GM12878 (cell line): Measurements from ENCODE around the gene FUS. TPM values are rescaled to one million over a fixed set of nuclear protein-coding genes. Genes with fewer than 3 reads are reported as not detected.

ENCODE experiments used
- BHLHE40 ChIP-seq, 2 experiments: fragments of 450-650 bp in 1 of 2; IDR thresholded peaks; 2 replicates each; pipeline ENCODE4 v1.6.1; 2011 to 2017; ENCODE audit warnings: low read depth in 2 of 2, borderline replicate concordance in 1 of 2, improper control_type of control experiment in 1 of 2, low read length in 1 of 2, mild to moderate bottlenecking in 1 of 2
- CEBPZ ChIP-seq: fragments of 150-350 bp; IDR thresholded peaks from 2 replicates; pipeline ENCODE4 v1.6.1; 2016; ENCODE audit warnings: low read depth, low read length
- CREM ChIP-seq: IDR thresholded peaks from 2 replicates; pipeline ENCODE4 v1.6.1; 2014; ENCODE audit warnings: antibody characterized with exemption, low read depth
- ELK1 ChIP-seq: IDR thresholded peaks from 2 replicates; pipeline ENCODE4 v1.6.1; 2012; ENCODE audit warnings: low read depth, low read length, improper control_type of control experiment
- HDGF ChIP-seq: fragments of 450-650 bp; IDR thresholded peaks from 2 replicates; pipeline ENCODE4 v1.6.1; 2016; ENCODE audit warnings: antibody characterized with exemption
- KDM1A ChIP-seq: fragments of 200-600 bp; sonication (generic); IDR thresholded peaks from 2 replicates; pipeline ENCODE4 v1.6.1; 2016; ENCODE audit warnings: borderline replicate concordance
- KLF5 ChIP-seq: fragments of 450-650 bp; IDR thresholded peaks from 2 replicates; pipeline ENCODE4 v1.6.1; 2014; ENCODE audit warnings: mild to moderate bottlenecking; ENCODE audit not compliant: partially characterized antibody
- MEF2A ChIP-seq: IDR thresholded peaks from 2 replicates; pipeline ENCODE4 v1.6.1; 2011; ENCODE audit warnings: low read depth, mild to moderate bottlenecking, low read length, moderate library complexity; ENCODE audit not compliant: insufficient read depth
- NR2C2 ChIP-seq: IDR thresholded peaks from 2 replicates; pipeline ENCODE4 v1.6.1; 2011; ENCODE audit warnings: borderline replicate concordance, low read depth; ENCODE audit not compliant: control insufficient read depth, insufficient read length
- NRF1 ChIP-seq: conservative IDR thresholded peaks from 2 replicates; pipeline ENCODE4 v1.6.1; 2011; ENCODE audit warnings: mild to moderate bottlenecking, low read depth, low read length, improper control_type of control experiment
- PML ChIP-seq: IDR thresholded peaks from 2 replicates; pipeline ENCODE4 v1.6.1; 2012; ENCODE audit warnings: low read length, inconsistent platforms
- STAT1 ChIP-seq: fragments of 450-650 bp; conservative IDR thresholded peaks from 2 replicates; pipeline ENCODE4 v1.6.1; 2014; ENCODE audit warnings: antibody characterized with exemption, mild to moderate bottlenecking
- ZNF622 ChIP-seq: fragments of 450-650 bp; IDR thresholded peaks from 2 replicates; pipeline ENCODE4 v1.6.1; 2017; ENCODE audit warnings: mild to moderate bottlenecking, inconsistent platforms
- polyA plus RNA-seq, 11 experiments: library from polyadenylated mRNA; depleted of rRNA in 4 of 11; unstranded in 6 of 11; stranded (reverse) in 5 of 11; fragments of >200 nt; fragmentation: Nextera tagmentation in 4 of 11; fragmentation: Illumina TruSeq in 1 of 11; extraction: Ambion mirVana in 4 of 11; extraction: Trizol in 1 of 11; gene quantifications; 1 replicate in 1 of 11; 2 replicates in 10 of 11; pipeline versions ENCODE4 v1.2.1 to v1.2.3, GENCODE V29; 2011 to 2016; ENCODE audit warnings: inconsistent platforms in 2 of 11, missing spikeins in 2 of 11, low read depth in 1 of 11
- total RNA-seq, 4 experiments: library from RNA; depleted of rRNA in 3 of 4; stranded (reverse); fragments of >200 nt in 3 of 4; fragmentation: Illumina TruSeq in 1 of 4; extraction: Trizol in 1 of 4; gene quantifications; 2 replicates each; pipeline versions ENCODE4 v1.2.1 to v1.2.3, GENCODE V29; 2013 to 2021
- TF ChIP-seq, protein P1 (sequence below): fragments of 450-650 bp; IDR thresholded peaks from 2 replicates; pipeline ENCODE4 v1.6.1; 2018; ENCODE audit warnings: mild to moderate bottlenecking, low read depth, moderate library complexity; ENCODE audit not compliant: partially characterized antibody
- TF ChIP-seq, protein P2 (sequence below): IDR thresholded peaks from 2 replicates; pipeline ENCODE4 v1.6.1; 2012; ENCODE audit warnings: improper control_type of control experiment, low read depth, low read length; ENCODE audit not compliant: insufficient replicate concordance

The FUS gene
- total and polyA plus RNA-seq, 10 of the 15 experiments (the other 5 are each of a cell fraction or from before 2014, with no cell fraction given), result 46.8 to 521 (median 347) TPM

DNA sequence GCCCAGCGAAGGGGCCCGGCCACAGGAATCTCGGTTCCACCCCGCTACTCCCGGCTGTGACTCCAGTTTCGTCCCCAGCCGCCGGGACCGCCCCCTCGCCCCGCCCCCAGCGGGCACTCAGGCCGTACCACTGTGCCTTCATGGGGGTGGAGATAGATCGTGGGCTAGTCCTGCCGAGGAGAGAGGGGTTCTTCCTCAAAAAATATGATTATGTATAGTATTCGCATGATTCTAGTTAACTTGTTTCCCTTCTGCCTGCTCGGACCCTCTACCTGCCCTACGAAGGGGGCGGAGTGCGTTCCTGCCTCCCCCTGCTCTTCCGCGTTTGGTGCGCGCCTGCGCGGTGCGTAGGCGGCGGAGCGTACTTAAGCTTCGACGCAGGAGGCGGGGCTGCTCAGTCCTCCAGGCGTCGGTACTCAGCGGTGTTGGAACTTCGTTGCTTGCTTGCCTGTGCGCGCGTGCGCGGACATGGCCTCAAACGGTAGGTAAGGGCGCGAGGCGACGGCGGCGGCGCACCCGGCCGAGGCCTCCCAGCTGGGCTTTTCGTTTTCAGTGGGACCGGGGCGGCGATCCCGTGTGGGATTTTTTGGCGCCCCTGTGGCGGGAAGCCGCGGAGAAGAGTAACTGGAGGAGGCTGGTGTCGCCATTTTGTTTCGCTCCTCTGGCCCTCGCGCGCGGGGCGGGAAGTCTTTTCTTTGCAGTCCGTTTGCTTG is at the start of gene FUS (continued):
- TF ChIP-seq CEBPZ (0 out of 2 replicates have a peak, but pooled peaks have one; percentile 23), KDM1A (no peak), ELK1 (peak; percentile 51; the same call in 1 of the 2 replicates), CREM (peak; percentile 57), NRF1 (no peak), ZNF622 (no peak), HDGF (no peak), KLF5 (peak; percentile 100), BHLHE40 (IDR thresholded peaks at IDR 0.05; ENCODE audit: borderline replicate concordance in 1 of 2, low read depth in 2 of 2, low read length in 1 of 2) (peak; percentile 99), PML (peak; percentile 100), MEF2A (0 out of 2 replicates have a peak, but pooled peaks have one; percentile 51), STAT1 (peak; percentile 98), NR2C2 (no peak)
- TF ChIP-seq, protein P1, sequence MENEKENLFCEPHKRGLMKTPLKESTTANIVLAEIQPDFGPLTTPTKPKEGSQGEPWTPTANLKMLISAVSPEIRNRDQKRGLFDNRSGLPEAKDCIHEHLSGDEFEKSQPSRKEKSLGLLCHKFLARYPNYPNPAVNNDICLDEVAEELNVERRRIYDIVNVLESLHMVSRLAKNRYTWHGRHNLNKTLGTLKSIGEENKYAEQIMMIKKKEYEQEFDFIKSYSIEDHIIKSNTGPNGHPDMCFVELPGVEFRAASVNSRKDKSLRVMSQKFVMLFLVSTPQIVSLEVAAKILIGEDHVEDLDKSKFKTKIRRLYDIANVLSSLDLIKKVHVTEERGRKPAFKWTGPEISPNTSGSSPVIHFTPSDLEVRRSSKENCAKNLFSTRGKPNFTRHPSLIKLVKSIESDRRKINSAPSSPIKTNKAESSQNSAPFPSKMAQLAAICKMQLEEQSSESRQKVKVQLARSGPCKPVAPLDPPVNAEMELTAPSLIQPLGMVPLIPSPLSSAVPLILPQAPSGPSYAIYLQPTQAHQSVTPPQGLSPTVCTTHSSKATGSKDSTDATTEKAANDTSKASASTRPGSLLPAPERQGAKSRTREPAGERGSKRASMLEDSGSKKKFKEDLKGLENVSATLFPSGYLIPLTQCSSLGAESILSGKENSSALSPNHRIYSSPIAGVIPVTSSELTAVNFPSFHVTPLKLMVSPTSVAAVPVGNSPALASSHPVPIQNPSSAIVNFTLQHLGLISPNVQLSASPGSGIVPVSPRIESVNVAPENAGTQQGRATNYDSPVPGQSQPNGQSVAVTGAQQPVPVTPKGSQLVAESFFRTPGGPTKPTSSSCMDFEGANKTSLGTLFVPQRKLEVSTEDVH, result peak; percentile 46
- TF ChIP-seq, protein P2, sequence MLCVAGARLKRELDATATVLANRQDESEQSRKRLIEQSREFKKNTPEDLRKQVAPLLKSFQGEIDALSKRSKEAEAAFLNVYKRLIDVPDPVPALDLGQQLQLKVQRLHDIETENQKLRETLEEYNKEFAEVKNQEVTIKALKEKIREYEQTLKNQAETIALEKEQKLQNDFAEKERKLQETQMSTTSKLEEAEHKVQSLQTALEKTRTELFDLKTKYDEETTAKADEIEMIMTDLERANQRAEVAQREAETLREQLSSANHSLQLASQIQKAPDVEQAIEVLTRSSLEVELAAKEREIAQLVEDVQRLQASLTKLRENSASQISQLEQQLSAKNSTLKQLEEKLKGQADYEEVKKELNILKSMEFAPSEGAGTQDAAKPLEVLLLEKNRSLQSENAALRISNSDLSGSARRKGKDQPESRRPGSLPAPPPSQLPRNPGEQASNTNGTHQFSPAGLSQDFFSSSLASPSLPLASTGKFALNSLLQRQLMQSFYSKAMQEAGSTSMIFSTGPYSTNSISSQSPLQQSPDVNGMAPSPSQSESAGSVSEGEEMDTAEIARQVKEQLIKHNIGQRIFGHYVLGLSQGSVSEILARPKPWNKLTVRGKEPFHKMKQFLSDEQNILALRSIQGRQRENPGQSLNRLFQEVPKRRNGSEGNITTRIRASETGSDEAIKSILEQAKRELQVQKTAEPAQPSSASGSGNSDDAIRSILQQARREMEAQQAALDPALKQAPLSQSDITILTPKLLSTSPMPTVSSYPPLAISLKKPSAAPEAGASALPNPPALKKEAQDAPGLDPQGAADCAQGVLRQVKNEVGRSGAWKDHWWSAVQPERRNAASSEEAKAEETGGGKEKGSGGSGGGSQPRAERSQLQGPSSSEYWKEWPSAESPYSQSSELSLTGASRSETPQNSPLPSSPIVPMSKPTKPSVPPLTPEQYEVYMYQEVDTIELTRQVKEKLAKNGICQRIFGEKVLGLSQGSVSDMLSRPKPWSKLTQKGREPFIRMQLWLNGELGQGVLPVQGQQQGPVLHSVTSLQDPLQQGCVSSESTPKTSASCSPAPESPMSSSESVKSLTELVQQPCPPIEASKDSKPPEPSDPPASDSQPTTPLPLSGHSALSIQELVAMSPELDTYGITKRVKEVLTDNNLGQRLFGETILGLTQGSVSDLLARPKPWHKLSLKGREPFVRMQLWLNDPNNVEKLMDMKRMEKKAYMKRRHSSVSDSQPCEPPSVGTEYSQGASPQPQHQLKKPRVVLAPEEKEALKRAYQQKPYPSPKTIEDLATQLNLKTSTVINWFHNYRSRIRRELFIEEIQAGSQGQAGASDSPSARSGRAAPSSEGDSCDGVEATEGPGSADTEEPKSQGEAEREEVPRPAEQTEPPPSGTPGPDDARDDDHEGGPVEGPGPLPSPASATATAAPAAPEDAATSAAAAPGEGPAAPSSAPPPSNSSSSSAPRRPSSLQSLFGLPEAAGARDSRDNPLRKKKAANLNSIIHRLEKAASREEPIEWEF, result no peak
